Endometrial microvascular endothelial cells (primary cell): ENCODE measurements around the gene ITGAE. TPM values are rescaled to one million over a fixed set of nuclear protein-coding genes. Genes with fewer than 3 reads are reported as not detected.

ENCODE experiments used
- in situ Hi-C: cut with HindIII; loops from 2 replicates; pipeline ENCODE4 v1.10.0; 2017; ENCODE audit warnings: low sequenced_read_pairs, low pct_unique_long_range_greater_than_20kb; ENCODE audit errors: inconsistent ontology term
- total RNA-seq: library from RNA; depleted of rRNA; stranded (reverse); fragments of >200 nt; gene quantifications from one replicate; pipeline ENCODE4 v1.2.3, GENCODE V29; 2015; ENCODE audit errors: inconsistent ontology term

The ITGAE gene
- total RNA-seq, 1 donor from 2014 or later: 23.0 TPM

GRCh38 chr17:3685174-3685573 is 115.8 kb downstream of the ITGAE start:
- in situ Hi-C loops: no loop called here

GRCh38 chr17:3683054-3683511 is 117.9 kb downstream of the ITGAE start:
- in situ Hi-C loops: no loop called here

GRCh38 chr17:3682033-3682432 is 119.0 kb downstream of the ITGAE start:
- in situ Hi-C loops: no loop called here

GRCh38 chr17:3681565-3681964 is 119.4 kb downstream of the ITGAE start:
- in situ Hi-C loops: no loop called here

GRCh38 chr17:3681057-3681456 is 119.9 kb downstream of the ITGAE start:
- in situ Hi-C loops: no loop called here

GRCh38 chr17:3679531-3680126 is 121.4 kb downstream of the ITGAE start:
- in situ Hi-C loops: no loop called here

- in situ Hi-C loops: no loop called here
Observed at GRCh38 chr17:3678821-3679530, 122.0 kb downstream of the ITGAE start.

GRCh38 chr17:3678095-3678820 is 122.7 kb downstream of the ITGAE start:
- in situ Hi-C loops: no loop called here

GRCh38 chr17:3675886-3676285 is 125.1 kb downstream of the ITGAE start:
- in situ Hi-C loops: no loop called here

GRCh38 chr17:3672571-3672970 is 128.4 kb downstream of the ITGAE start:
- in situ Hi-C loops: no loop called here

- in situ Hi-C loops: no loop called here
Observed at GRCh38 chr17:3669548-3669947, 131.4 kb downstream of the ITGAE start.

- in situ Hi-C loops: no loop called here
Observed at GRCh38 chr17:3669085-3669347, 132.0 kb downstream of the ITGAE start.

- in situ Hi-C loops: no loop called here
Observed at GRCh38 chr17:3668279-3669084, 132.5 kb downstream of the ITGAE start, which contains the start of the genes EMC6 and TAX1BP3. Gene EMC6 (plus strand): TSS chr17:3668812. CDS start chr17:3669147, 335 bp downstream. Gene TAX1BP3 (minus strand): TSS chr17:3668578. CDS start chr17:3668526, 52 bp downstream.

- in situ Hi-C loops: no loop called here
Observed at GRCh38 chr17:3667366-3668278, 133.4 kb downstream of the ITGAE start.

- in situ Hi-C loops: no loop called here
Observed at GRCh38 chr17:3666516-3666915, 134.5 kb downstream of the ITGAE start.

- in situ Hi-C loops: no loop called here
Observed at GRCh38 chr17:3665834-3666233, 135.2 kb downstream of the ITGAE start.
